Astrocyte (in vitro differentiated cells and primary cell): ENCODE measurements around the gene KCNAB1. TPM values are rescaled to one million over a fixed set of nuclear protein-coding genes. Genes with fewer than 3 reads are reported as not detected.

Experiments
- DNase-seq: peaks from one replicate; pipeline ENCODE4 v3.0.0-alpha.2; 2010; ENCODE audit warnings: low read depth
- FAIRE-seq: peaks from 2 replicates; lab custom pipeline; 2011; peaks lifted over from hg19 to GRCh38; lab: Jason Lieb, UNC
- H2AFZ ChIP-seq: 2 replicates; pipeline ENCODE4 v1.6.0; 2012; ENCODE audit warnings: low read depth, low read length, inconsistent platforms
- H3K27ac ChIP-seq: 2 replicates; pipeline ENCODE4 v1.5.1; 2011; ENCODE audit warnings: low read depth, low read length, inconsistent platforms
- H3K27me3 ChIP-seq: 2 replicates; pipeline ENCODE4 v1.6.0; 2011; ENCODE audit warnings: low read length, inconsistent platforms; ENCODE audit not compliant: insufficient read depth
- H3K36me3 ChIP-seq: 2 replicates; pipeline ENCODE4 v1.5.1; 2011; ENCODE audit warnings: low read length, inconsistent platforms; ENCODE audit not compliant: insufficient read depth
- H3K4me1 ChIP-seq: 2 replicates; pipeline ENCODE4 v1.5.1; 2011; ENCODE audit warnings: low read length, inconsistent platforms; ENCODE audit not compliant: insufficient read depth
- H3K4me2 ChIP-seq: 2 replicates; pipeline ENCODE4 v1.6.0; 2012; ENCODE audit warnings: low read length, inconsistent platforms
- H3K4me3 ChIP-seq: 2 replicates; pipeline ENCODE4 v1.5.1; 2011; ENCODE audit warnings: low read depth, mild to moderate bottlenecking, low read length, inconsistent platforms; ENCODE audit not compliant: insufficient read depth
- H3K79me2 ChIP-seq: 2 replicates; pipeline ENCODE4 v1.6.0; 2012; ENCODE audit warnings: mild to moderate bottlenecking, low read length, inconsistent platforms; ENCODE audit not compliant: insufficient read depth
- H3K9ac ChIP-seq: 2 replicates; pipeline ENCODE4 v1.6.0; 2012; ENCODE audit warnings: mild to moderate bottlenecking, low read length, inconsistent platforms
- H3K9me3 ChIP-seq: 2 replicates; pipeline ENCODE4 v1.5.1; 2012; ENCODE audit warnings: low read depth, mild to moderate bottlenecking, low read length, inconsistent platforms; ENCODE audit not compliant: insufficient read depth
- H4K20me1 ChIP-seq: 2 replicates; pipeline ENCODE4 v1.6.0; 2012; ENCODE audit warnings: low read length, inconsistent platforms; ENCODE audit not compliant: insufficient read depth
- H3K27ac Mint-ChIP-seq: one replicate; pipeline ENCODE4 v1.8.0; 2021; ENCODE audit warnings: mild to moderate bottlenecking, mixed read lengths; ENCODE audit not compliant: unreplicated experiment
- H3K27me3 Mint-ChIP-seq: one replicate; pipeline ENCODE4 v1.8.0; 2021; ENCODE audit warnings: low read depth, mixed read lengths; ENCODE audit not compliant: unreplicated experiment
- H3K36me3 Mint-ChIP-seq: one replicate; pipeline ENCODE4 v1.8.0; 2021; ENCODE audit warnings: low read depth, mixed read lengths; ENCODE audit not compliant: unreplicated experiment
- H3K4me1 Mint-ChIP-seq: one replicate; pipeline ENCODE4 v1.8.0; 2021; ENCODE audit warnings: low read depth, mixed read lengths; ENCODE audit not compliant: unreplicated experiment
- H3K4me3 Mint-ChIP-seq: one replicate; pipeline ENCODE4 v1.8.0; 2021; ENCODE audit warnings: mild to moderate bottlenecking, moderate library complexity, mixed read lengths; ENCODE audit not compliant: unreplicated experiment
- H3K9me3 Mint-ChIP-seq: one replicate; pipeline ENCODE4 v1.8.0; 2021; ENCODE audit warnings: mild to moderate bottlenecking, mixed read lengths; ENCODE audit not compliant: unreplicated experiment
- CTCF ChIP-seq: IDR thresholded peaks from 2 replicates; pipeline ENCODE4 v1.5.1; 2011; ENCODE audit warnings: low read depth, mild to moderate bottlenecking, inconsistent platforms, low read length, moderate library complexity; ENCODE audit not compliant: insufficient read depth
- EZH2 ChIP-seq: IDR thresholded peaks from 2 replicates; pipeline ENCODE4 v1.6.1; 2012; ENCODE audit warnings: mild to moderate bottlenecking, low read length, inconsistent platforms; ENCODE audit not compliant: insufficient read depth
- total RNA-seq: library from RNA; stranded (reverse); gene quantifications from 2 replicates; pipeline ENCODE4 v1.2.1, GENCODE V29; 2021

KCNAB1 gene
- total RNA-seq, 1 donor from 2014 or later = 0.30 TPM

DNA sequence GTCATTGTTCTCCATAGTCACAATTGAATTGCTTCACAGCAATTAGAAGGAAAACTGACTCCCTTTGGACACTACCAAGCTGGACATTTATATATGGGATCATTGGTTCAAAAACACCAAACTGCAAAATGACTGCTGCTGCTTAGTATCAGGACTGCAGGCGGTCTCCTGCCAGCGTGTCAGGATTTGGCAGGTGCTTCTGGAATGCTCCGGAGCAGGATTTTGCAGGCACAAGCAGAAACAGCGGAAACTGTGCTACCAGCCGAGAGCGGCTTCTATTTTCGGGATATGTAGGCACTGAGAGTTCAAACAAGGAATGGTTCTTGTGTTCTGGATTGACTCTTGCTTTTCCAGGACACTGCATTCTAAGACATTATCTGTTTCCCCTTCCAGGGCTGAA lies 339.1 kb downstream of the KCNAB1 start:
- FAIRE-seq (no peak), DNase-seq (no peak)
- Mint-ChIP-seq H3K36me3 (no peaks in the 10 kb centered on the region), H3K4me3 (no peak overlapping the region), H3K27me3 (no peaks in the 10 kb centered on the region), H3K27ac (no peak overlapping the region), H3K9me3 (no peaks in the 10 kb centered on the region), H3K4me1 (peaks cover 5% of the 10 kb centered on the region)
- Histone ChIP-seq H3K9ac (no peak overlapping the region), H3K79me2 (no peaks in the 10 kb centered on the region), H3K27ac (no peak overlapping the region), H4K20me1 (no peaks in the 10 kb centered on the region), H3K4me2 (no peak overlapping the region), H3K36me3 (no peaks in the 10 kb centered on the region), H3K4me1 (peaks cover 6% of the 10 kb centered on the region), H3K4me3 (no peak overlapping the region), H3K27me3 (no peaks in the 10 kb centered on the region), H3K9me3 (no peaks in the 10 kb centered on the region), H2AFZ (no peak overlapping the region)
- TF ChIP-seq EZH2 (no peak), CTCF (no peak)

GRCh38 chr3:156460206-156460611 lies 339.8 kb downstream of the KCNAB1 start:
- H3K4me1 Mint-ChIP-seq = peaks cover 5% of the 10 kb centered on the region

More at GRCh38 chr3:156460206-156460611, 339.8 kb downstream of the KCNAB1 start:
- H4K20me1 ChIP-seq = no peaks in the 10 kb centered on the region
- H3K27ac Mint-ChIP-seq = no peak overlapping the region
- no peak overlapping the region for H3K27ac ChIP-seq
- H3K4me1 ChIP-seq = peaks cover 6% of the 10 kb centered on the region
- H3K9me3 ChIP-seq = no peaks in the 10 kb centered on the region
- no peaks in the 10 kb centered on the region for H3K79me2 ChIP-seq
- H3K36me3 ChIP-seq = no peaks in the 10 kb centered on the region
- H3K27me3 ChIP-seq = no peaks in the 10 kb centered on the region
- no peaks in the 10 kb centered on the region for H3K27me3 Mint-ChIP-seq
- H3K4me3 Mint-ChIP-seq = no peak overlapping the region
- no peaks in the 10 kb centered on the region for H3K9me3 Mint-ChIP-seq
- H2AFZ ChIP-seq = no peak overlapping the region
- H3K4me3 ChIP-seq = no peak overlapping the region
- no peaks in the 10 kb centered on the region for H3K36me3 Mint-ChIP-seq
- H3K4me2 ChIP-seq = no peak overlapping the region
- DNase-seq (no peak), FAIRE-seq (no peak)
- TF ChIP-seq CTCF = no peak
- TF ChIP-seq EZH2 = no peak
- H3K9ac ChIP-seq = no peak overlapping the region
